GM18499 (cell line): Measurements from ENCODE around the gene FCGBP.
"Not testable (repeated sequence)": the region's sequence is repeated elsewhere in the genome, so short reads cannot be mapped to it uniquely, and the experiment has no call there.

ENCODE experiments used
- ATAC-seq: cut with Tn5 transposase; IDR thresholded peaks from one replicate; pipeline ENCODE4 v1.9.1; 2021; ENCODE audit warnings: moderate number of reproducible peaks; ENCODE audit not compliant: insufficient read depth, unreplicated experiment

The FCGBP gene

DNA sequence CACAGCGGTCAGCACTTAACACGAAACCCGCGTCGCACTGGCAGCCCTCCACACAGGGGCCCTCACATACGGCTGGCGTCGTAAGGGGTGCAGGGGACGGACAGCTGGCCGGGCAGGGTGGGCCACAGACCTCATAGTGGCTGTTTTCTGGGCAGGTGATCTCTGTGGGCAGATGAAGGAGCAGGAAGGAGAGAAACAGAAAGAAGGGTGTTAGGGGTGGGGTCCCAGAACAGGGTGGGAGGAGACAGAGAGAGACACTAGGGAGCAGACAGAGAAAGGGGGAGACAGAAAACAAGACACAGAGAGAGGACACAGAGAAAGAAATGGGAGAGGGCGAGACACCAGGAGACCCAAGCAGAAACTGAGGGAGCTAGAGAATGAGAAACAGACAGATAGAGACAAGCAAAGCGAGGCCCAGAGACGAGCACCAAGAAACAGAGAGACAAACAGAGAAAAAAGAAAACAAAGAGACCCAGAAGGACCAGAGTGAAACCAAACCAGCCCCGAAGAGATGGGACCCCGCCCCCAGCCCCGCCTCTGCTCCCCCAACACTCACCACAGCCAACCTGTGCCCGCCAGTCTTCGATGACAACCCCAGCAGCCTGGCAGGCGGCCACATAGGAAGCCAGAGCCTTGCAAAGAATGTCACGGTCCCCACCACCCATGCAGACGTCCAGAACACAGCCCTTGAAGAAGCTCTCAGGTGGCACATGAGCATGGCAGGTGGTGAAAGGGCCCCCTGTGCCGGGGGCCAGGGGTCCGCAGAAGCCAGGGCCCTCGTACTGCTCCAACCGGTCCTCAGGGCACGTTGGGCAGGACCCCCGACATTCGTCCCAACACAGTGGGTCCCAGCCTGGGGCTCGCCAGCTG lies 40.8 kb downstream of the FCGBP start:
- not testable (repeated sequence) for ATAC-seq

DNA sequence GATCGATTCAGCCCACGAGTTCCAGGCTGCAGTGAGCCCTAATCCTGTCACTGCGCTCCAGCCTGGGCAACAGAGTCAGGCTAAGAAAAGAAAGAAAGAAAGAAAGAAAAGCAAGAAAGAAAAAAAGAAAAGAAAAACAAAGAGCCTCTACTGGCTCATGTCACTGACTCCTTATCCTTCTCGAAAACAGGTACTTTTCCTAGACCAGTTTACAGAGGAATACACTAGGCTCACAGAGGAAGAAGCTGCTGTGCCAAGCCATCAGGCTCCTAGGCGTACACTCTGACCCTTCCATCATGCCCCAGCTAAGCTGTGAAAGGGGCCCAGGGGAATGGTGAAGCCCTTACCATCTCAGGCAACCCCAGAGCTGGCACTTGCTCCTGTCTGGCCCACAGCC lies 41.9 kb downstream of the FCGBP start:
- not testable (repeated sequence) for ATAC-seq

DNA sequence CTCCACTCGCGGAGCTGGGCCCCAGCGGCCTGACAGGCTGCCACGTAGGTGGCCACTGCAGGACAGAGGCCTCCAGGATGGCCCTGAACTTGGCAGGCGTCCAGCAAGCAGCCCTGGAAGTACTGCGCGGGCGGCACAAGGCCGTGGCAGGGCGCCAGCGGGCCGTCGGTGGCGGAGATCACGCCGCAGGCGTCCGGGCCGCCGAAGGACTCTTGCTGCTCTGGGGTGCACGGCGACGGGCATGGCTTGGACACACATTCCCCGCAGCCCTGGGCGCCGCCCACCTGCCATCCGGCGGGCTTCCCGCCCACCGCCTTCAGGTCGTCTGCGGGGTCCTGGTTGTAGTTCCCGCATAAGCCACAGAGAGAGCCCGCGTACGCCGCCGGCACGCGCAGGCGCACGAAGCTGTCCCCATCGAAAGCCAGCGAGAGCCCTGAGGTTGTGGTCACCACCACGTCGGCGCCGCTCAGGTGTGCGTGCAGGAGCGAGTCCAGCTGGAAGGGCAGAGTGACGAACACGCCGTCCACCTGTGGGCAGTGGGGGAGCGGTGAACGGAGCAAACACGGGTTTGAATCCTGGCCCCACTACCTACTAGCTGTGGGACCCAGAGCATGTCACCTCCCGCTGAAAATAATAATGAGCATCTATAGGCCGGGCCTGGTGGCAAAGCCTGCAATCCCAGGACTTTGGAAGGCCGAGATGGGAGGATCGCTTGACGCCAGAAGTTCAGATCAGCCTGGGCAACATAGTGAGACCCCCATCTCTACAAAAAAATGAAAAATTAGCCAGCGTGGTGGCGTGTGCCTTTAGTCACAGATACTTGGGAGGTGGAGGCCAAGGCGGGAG lies 42.6 kb downstream of the FCGBP start:
- not testable (repeated sequence) for ATAC-seq

GRCh38 chr19:39890755-39891551 lies 43.5 kb downstream of the FCGBP start:
- no peak for ATAC-seq

DNA sequence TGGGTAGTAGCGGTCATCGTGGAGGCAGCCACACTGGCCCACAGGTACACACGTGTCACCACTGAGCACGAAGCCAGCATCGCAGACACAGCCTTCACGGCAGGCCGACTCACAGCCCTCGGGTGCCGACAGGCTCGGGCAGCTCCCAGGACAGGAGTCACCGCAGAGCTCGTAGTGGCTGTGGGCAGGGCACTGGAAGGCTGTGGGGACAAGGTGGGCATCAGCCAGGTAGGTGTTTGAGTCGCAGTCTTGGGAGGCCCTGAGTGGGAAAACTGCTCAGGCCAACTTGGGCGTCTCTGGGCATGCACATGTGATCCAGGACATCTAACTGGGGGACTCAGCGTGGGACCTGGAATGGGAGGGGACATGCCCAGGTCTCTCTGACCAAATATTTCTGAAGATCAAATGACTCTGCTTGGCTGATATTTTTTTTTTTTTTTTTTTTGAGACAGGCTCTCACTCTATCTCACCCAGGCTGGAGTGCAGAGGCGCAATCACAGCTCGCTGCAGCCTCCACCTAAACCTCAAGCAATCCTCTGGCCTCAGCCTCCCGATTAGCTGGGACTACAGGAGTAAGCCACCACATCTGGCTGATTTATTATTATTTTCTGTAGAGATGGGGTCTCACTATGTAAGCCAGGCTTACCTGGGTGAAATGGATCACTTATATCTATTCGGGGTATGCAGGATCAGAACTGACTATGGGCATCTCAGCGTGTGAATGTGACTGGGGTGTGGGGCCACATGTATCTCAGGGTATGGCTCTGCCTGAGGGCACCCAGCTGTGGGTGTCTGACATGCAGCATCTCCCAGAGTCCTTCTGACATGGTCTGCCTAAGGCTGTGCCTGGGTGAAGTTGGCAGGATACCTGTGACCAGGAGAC lies 44.3 kb downstream of the FCGBP start:
- not testable (repeated sequence) for ATAC-seq

DNA sequence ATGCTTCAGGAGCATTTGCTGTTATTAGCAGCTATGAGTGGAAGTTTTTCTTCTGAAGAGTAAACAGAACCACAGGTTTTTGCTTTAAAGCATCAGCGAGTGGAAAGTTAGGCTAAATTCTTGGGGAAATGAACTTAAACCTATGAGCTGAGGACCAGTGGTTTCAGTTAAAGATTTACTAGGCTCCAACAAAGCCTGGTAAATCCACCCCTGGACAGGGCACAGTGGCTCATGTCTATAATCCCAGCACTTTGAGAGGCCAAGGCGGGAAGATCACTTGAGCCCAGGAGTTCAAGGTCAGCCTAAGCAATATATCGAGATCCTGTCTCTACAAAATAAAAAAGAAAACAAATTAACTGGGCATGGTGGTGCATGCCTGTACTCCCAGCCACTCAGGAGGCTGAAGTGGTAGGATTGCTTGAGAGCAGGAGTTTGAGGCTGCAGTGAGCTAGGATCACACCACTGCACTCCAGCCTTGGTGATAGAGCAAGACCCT lies 46.9 kb downstream of the FCGBP start:
- ATAC-seq = not testable (repeated sequence)

- ATAC-seq = not testable (repeated sequence)
Measured at GRCh38 chr19:39885821-39886554, 48.4 kb downstream of the FCGBP start.

- not testable (repeated sequence) for ATAC-seq
Measured at GRCh38 chr19:39884721-39885120, 49.7 kb downstream of the FCGBP start.
